WTC11 (cell line): ENCODE measurements around the gene APOLD1.

ENCODE experiments used
- FOXP1 ChIP-seq: sonication (generic); formaldehyde crosslinking; IDR thresholded peaks from 2 replicates; pipeline ENCODE4 v1.8.0; 2022; ENCODE audit warnings: missing genetic modification reagents, mild to moderate bottlenecking, moderate library complexity, borderline replicate concordance
- TEAD1 ChIP-seq: sonication (generic); formaldehyde crosslinking; IDR thresholded peaks from 2 replicates; pipeline ENCODE4 v1.8.0; 2022; ENCODE audit warnings: mild to moderate bottlenecking, missing genetic modification reagents
- TF ChIP-seq, protein P1 (sequence below): sonication (generic); formaldehyde crosslinking; IDR thresholded peaks from 2 replicates; pipeline ENCODE4 v1.8.1; 2022; ENCODE audit warnings: low read depth, missing genetic modification reagents, borderline replicate concordance
- TF ChIP-seq, protein P2 (sequence below): fragments of 250-450 bp; sonication (Bioruptor Pico); IDR thresholded peaks from 2 replicates; pipeline ENCODE4 v2.1.2; 2022; ENCODE audit warnings: mild to moderate bottlenecking, moderate library complexity
- TF ChIP-seq, protein P3 (sequence below): fragments of 200-600 bp; IDR thresholded peaks from 2 replicates; pipeline ENCODE4 v1.8.0; 2022; ENCODE audit warnings: antibody characterized with exemption

DNA sequence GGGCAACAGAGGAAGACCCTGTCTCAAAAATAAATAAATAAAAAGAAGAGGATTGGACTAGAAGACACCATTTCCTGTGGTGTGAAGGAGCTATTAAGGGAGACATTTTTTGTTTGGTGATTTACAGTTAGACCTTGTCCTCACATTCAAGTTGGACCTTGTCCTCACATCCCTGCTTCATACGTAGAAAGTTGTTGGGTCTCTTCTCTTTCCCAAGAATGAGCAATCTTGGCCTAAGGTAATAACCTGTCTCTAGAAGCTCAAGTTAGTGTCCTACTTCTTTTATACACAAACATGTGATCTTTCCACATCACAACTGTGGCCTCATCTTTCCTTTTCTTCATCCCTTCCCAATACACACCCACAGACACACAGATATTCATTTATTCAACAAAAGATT, 13.0 kb downstream of the APOLD1 start:
- TF ChIP-seq FOXP1 (no peak), TEAD1 (CRISPR knock-in tag) (no peak)
- TF ChIP-seq, protein P1, sequence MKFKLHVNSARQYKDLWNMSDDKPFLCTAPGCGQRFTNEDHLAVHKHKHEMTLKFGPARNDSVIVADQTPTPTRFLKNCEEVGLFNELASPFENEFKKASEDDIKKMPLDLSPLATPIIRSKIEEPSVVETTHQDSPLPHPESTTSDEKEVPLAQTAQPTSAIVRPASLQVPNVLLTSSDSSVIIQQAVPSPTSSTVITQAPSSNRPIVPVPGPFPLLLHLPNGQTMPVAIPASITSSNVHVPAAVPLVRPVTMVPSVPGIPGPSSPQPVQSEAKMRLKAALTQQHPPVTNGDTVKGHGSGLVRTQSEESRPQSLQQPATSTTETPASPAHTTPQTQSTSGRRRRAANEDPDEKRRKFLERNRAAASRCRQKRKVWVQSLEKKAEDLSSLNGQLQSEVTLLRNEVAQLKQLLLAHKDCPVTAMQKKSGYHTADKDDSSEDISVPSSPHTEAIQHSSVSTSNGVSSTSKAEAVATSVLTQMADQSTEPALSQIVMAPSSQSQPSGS = no peak
- TF ChIP-seq, protein P2, sequence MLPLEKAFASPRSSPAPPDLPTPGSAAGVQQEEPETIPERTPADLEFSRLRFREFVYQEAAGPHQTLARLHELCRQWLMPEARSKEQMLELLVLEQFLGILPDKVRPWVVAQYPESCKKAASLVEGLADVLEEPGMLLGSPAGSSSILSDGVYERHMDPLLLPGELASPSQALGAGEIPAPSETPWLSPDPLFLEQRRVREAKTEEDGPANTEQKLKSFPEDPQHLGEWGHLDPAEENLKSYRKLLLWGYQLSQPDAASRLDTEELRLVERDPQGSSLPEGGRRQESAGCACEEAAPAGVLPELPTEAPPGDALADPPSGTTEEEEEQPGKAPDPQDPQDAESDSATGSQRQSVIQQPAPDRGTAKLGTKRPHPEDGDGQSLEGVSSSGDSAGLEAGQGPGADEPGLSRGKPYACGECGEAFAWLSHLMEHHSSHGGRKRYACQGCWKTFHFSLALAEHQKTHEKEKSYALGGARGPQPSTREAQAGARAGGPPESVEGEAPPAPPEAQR (CRISPR knock-in tag) = no peak
- TF ChIP-seq, protein P3, sequence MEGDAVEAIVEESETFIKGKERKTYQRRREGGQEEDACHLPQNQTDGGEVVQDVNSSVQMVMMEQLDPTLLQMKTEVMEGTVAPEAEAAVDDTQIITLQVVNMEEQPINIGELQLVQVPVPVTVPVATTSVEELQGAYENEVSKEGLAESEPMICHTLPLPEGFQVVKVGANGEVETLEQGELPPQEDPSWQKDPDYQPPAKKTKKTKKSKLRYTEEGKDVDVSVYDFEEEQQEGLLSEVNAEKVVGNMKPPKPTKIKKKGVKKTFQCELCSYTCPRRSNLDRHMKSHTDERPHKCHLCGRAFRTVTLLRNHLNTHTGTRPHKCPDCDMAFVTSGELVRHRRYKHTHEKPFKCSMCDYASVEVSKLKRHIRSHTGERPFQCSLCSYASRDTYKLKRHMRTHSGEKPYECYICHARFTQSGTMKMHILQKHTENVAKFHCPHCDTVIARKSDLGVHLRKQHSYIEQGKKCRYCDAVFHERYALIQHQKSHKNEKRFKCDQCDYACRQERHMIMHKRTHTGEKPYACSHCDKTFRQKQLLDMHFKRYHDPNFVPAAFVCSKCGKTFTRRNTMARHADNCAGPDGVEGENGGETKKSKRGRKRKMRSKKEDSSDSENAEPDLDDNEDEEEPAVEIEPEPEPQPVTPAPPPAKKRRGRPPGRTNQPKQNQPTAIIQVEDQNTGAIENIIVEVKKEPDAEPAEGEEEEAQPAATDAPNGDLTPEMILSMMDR = no peak
